ENCODE results near the gene HCN3. TPM values are rescaled to one million over a fixed set of nuclear protein-coding genes. Genes with fewer than 3 reads are reported as not detected.

Gene HCN3
- total RNA-seq, 2 experiments from 2014 or later, result 5.4 to 6.1 TPM

DNA sequence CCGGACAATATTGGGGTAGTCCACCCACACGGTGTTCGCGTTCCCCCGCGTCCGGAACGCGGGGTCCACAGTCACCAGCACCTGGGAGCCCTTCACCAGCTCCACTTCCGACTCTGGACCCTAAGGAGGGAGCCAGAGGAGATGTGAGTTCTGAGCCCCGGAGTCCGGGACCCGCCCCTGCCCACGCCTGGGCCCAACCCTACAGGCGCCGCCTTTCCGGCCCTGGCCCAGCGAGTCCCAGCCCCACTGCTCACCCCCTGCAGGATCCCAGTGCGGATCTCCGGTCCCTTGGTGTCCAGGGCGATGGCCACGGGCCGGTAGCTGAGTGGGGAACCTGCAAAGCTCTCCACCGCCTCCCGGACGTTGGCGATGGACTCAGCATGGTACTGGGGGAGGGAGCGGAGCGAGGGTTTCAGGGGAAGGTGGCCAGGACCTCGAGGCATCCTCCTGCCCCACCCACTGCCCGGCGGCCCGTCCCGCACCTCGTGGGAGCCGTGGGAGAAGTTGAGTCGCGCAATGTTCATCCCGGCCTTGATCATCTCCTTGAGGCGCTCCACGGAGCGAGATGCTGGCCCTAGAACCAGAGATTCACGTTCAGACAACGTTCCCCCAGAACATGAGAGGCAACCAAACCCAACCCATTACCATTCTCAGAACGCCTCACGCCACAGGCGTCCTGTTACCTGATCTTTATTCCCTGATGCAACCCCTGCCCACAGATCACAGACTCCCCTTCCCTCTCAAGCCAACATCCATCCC is 18.1 kb downstream of the HCN3 start:
- CTCF ChIA-PET, result interaction anchor here (0.8 kb wide), 1 partner anchor 28 kb away, joined by 3 read pairs; no protein-coding TSS in a partner anchor
- H3K27me3 Mint-ChIP-seq, result peaks cover 46% of the 10 kb centered on the region
- no peak overlapping the region for H3K27ac Mint-ChIP-seq
- H3K36me3 Mint-ChIP-seq, result no peaks in the 10 kb centered on the region
- ATAC-seq (no peak), DNase-seq (no peak)
- H3K4me3 Mint-ChIP-seq, result no peak overlapping the region
- H3K9me3 Mint-ChIP-seq (ENCODE audit: low read depth), result no peaks in the 10 kb centered on the region
- peaks cover 7% of the 10 kb centered on the region for H3K4me1 Mint-ChIP-seq

DNA sequence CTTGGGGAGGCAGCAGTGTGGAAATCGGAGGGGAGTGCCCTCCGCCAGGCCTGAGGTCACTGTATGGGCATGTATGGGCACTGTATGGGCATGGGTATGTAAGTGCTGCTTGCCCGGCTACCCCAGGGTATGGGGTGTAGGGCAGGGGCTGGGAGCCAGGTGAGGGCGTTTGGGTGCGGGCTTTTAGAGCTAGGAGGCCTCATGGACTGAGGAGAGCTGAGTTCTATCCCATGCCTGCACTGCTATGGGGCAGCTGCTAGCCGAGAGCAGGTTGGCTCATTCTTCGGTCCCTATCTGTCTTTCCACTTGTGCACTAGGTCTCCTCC is 18.6 kb downstream of the HCN3 start:
- Mint-ChIP-seq H3K27ac (no peak overlapping the region), H3K4me1 (peaks cover 7% of the 10 kb centered on the region), H3K27me3 (peaks cover 46% of the 10 kb centered on the region), H3K4me3 (no peak overlapping the region), H3K36me3 (no peaks in the 10 kb centered on the region), H3K9me3 (ENCODE audit: low read depth) (no peaks in the 10 kb centered on the region)
- DNase-seq (no peak), ATAC-seq (no peak)
- CTCF ChIA-PET, result interaction anchor here (0.8 kb wide), 1 partner anchor 27 kb away, joined by 3 read pairs; no protein-coding TSS in a partner anchor

DNA sequence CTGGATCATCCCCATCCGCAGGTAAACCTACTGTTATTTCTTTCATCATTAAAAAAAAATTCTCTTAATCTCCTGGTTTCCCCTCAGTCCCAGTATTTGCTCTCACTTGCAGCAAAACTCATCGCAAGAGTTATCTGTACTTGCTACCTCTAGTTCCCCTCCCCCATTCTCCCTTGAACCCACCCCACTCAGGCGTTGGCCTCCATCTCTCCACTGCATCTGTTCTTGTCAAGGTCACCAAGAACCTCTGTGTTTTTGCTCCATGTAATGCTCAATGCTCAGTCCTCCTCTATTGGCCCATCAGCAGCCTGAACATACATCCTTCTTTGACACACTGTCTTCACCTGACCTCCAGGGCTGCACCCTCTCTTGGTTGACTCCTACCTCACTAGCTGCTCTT is 19.4 kb downstream of the HCN3 start:
- CTCF ChIA-PET, result interaction anchor here (1.7 kb wide), 1 partner anchor 46 kb away, joined by 7 read pairs; no protein-coding TSS in a partner anchor

DNA sequence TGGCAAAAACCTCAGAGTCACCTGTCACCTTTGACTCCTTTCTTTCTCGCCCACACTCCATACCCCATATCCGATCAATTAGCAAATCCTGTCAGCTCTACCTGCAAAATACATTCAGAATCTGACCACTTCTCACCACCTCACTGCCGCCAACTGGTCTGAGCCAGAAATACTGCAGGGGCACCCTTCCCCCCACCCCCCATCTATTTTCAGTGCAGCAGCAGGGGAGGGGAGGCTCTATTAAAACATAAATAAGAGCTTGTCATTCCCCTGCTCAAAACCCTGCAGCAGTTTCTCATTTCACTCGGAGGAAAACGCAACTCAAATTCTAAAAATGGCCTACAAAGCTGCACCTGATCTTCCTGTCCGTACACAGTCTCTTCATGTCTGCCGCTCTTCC is 20.1 kb downstream of the HCN3 start:
- H3K9me3 Mint-ChIP-seq (ENCODE audit: low read depth), result no peaks in the 10 kb centered on the region
- DNase-seq (no peak), ATAC-seq (no peak)
- CTCF ChIA-PET, result interaction anchor here (1.4 to 1.7 kb wide), 2 partner anchors 26 to 46 kb away, joined by 3 to 7 read pairs; no protein-coding TSS in a partner anchor
- H3K4me1 Mint-ChIP-seq, result peaks cover 7% of the 10 kb centered on the region
- H3K4me3 Mint-ChIP-seq, result no peak overlapping the region
- no peaks in the 10 kb centered on the region for H3K36me3 Mint-ChIP-seq
- peaks cover 43% of the 10 kb centered on the region for H3K27me3 Mint-ChIP-seq
- H3K27ac Mint-ChIP-seq, result no peak overlapping the region

More for the DNA sequence above, 19.4 kb downstream of the HCN3 start:
- no peak for DNase-seq
- Mint-ChIP-seq H3K4me1 (peaks cover 7% of the 10 kb centered on the region), H3K9me3 (ENCODE audit: low read depth) (no peaks in the 10 kb centered on the region), H3K36me3 (no peaks in the 10 kb centered on the region), H3K27ac (no peak overlapping the region), H3K4me3 (no peak overlapping the region), H3K27me3 (peaks cover 43% of the 10 kb centered on the region)
- no peak for ATAC-seq

DNA sequence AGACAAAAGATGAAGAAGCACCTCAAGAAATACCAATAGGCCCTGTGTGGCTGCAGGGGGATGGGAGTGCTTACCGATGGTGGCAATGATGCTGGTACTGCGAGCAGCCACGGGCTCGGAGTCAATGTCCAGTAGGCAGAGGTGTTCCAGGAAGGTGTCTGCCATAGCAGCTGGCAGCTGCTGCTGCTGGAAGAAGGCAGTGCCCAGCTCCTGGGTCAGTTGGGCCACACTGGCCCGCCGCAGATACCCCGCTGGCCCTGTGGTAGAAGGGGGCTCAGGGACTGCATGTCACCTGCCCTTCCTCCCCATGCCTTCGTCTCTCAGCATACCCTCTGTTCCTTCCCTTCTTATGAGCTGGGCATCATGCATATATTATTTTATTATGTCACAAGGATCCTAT is 22.8 kb downstream of the HCN3 start:
- H3K36me3 Mint-ChIP-seq, result no peaks in the 10 kb centered on the region
- H3K4me1 Mint-ChIP-seq, result peaks cover 3% of the 10 kb centered on the region
- DNase-seq (no peak), ATAC-seq (no peak)
- no peak overlapping the region for H3K27ac Mint-ChIP-seq
- H3K9me3 Mint-ChIP-seq (ENCODE audit: low read depth), result no peaks in the 10 kb centered on the region
- H3K27me3 Mint-ChIP-seq, result peaks cover 23% of the 10 kb centered on the region
- H3K4me3 Mint-ChIP-seq, result no peak overlapping the region
- CTCF ChIA-PET, result no interaction called here

DNA sequence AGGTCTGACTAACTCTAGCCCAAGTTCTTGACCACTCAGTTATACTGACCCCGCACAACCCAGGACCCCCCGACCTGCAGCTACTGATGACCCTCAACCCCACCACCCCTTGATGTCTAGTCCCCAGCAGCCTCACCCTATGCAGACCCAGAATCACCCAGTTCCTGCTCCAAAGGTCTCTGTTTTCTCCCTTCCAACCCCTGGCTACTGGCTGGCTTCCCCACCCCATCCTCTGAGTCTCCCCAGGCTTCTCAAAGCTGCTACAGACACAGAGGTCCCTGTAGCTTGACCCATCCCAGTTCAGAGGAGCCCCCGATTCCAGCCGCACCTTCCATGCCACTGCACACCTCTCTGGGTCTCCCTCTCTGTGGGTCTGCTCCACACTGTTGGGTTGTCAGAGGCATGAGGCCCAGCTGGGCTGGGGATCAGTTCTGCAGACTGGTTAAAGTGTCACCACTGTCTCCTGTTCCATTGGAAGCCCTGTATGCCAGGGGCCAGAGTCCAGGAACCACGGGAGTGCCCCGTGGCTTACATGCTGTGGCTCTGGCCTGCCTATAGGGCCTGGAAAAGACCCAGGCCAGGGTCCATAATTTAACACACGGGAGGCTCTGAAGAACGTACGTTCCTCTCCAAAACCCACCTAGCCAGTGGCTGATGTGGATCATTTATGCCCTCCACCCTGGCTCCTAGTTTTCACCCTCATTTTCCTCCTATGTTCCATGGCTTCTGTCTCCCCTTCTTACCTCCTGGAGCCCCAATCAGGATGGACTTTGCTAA is 23.5 kb downstream of the HCN3 start:
- Mint-ChIP-seq H3K27ac (no peak overlapping the region), H3K4me3 (no peak overlapping the region), H3K4me1 (peaks cover under 1% of the 10 kb centered on the region), H3K27me3 (peaks cover 19% of the 10 kb centered on the region), H3K36me3 (no peaks in the 10 kb centered on the region), H3K9me3 (ENCODE audit: low read depth) (no peaks in the 10 kb centered on the region)
- DNase-seq (no peak), ATAC-seq (no peak)
- CTCF ChIA-PET, result no interaction called here

DNA sequence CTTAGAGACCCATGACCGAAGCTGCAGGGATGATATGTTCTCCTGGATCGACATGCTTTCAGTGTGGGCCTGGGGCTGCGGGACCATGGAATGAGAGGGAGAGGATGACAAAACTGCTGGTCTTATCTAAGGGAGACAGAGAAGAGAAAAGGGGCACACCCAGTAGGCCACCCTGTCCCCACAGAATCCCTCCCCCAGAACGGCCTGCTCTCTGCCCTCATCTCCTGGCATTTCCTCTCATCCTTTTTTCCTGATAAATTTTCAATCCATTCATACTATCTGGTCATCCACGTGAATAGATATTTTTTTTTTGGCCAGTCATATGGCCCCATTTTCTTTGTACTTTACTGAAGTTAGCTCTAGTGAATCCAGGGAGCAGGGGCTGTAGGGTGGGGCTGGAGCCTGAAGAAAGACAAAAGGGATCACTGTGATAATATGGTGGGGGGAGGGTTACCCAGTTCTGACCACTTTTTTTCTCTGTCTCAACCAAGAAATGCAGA is 24.1 kb downstream of the HCN3 start, which contains the start of gene PKLR:
Gene PKLR, minus strand, starts transcription at position 97 of the 500 bp plus-strand sequence. Its CDS starts 43 bp downstream, at position 54.
- H3K4me1 Mint-ChIP-seq, result no peaks in the 10 kb centered on the region
- ATAC-seq, result no peak
- H3K27me3 Mint-ChIP-seq, result peaks cover 13% of the 10 kb centered on the region
- DNase-seq, result no peak
- CTCF ChIA-PET, result no interaction called here
- H3K4me3 Mint-ChIP-seq, result no peak within 1 kb of the TSS
- no peaks in the 10 kb centered on the region for H3K9me3 Mint-ChIP-seq (ENCODE audit: low read depth)
- H3K27ac Mint-ChIP-seq, result no peak within 1 kb of the TSS
- no peaks in the 10 kb centered on the region for H3K36me3 Mint-ChIP-seq

DNA sequence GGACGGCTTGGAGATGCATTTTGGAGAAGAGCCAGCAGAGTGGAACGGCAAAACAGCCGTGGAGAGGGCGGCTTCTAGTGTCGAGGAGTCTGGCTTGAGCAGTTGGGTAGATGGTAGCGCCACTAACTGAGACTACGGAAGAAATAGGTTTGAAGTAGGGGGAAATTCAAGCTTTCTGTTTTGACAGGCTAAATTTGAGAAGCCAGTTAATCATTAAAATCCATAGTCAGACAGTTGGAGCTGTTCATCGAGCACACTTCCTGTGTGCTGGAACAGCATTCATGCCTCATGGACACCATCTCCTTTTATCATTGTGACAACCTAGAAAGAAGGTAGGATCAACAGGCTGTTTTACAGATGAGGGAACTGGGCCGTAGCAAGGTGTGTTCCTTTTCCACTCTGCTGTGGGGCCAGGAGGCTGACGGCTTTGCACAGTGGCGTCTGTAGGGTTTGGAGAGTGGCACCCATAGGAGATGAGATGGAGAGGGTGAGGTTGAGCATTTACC is 27.3 kb downstream of the HCN3 start:
- Mint-ChIP-seq H3K9me3 (ENCODE audit: low read depth) (no peaks in the 10 kb centered on the region), H3K4me1 (peaks cover 12% of the 10 kb centered on the region), H3K27me3 (no peaks in the 10 kb centered on the region), H3K36me3 (peaks cover 4% of the 10 kb centered on the region), H3K4me3 (no peak overlapping the region), H3K27ac (no peak overlapping the region)
- CTCF ChIA-PET, result interaction anchor here (4.2 to 4.4 kb wide), 2 partner anchors 16 to 54 kb away, joined by 56 to 67 read pairs; partner anchors contain the start of gene RUSC1
- ATAC-seq (no peak), DNase-seq (no peak)

DNA sequence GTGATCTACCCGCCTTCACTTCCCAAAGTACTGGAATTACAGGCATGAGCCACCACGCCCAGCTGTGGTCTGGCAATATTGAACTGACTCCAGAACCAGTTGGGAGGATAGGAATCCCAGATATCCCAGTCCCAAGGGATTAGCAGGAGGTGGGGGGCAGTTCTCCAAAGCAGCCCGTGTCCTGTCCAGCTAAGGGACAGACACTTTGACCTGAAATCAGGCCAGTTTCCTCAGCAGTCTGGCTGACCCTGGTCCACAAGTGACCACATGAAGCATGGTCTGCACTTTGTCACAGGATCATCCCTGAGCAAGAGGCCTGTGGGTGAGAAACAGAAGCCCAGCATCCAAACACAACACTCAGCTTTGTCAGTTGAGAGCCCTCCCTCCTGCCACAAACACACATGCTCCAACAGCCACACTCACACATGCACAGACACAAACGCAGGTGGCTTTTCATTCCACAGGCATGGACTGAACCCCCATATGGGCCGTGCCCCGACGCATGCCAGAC is 28.7 kb downstream of the HCN3 start:
- H3K27me3 Mint-ChIP-seq, result no peaks in the 10 kb centered on the region
- peaks cover 15% of the 10 kb centered on the region for H3K36me3 Mint-ChIP-seq
- H3K9me3 Mint-ChIP-seq (ENCODE audit: low read depth), result no peaks in the 10 kb centered on the region
- H3K4me1 Mint-ChIP-seq, result peaks cover 23% of the 10 kb centered on the region
- ATAC-seq (no peak), DNase-seq (no peak)
- no peak overlapping the region for H3K4me3 Mint-ChIP-seq
- no peak overlapping the region for H3K27ac Mint-ChIP-seq
- CTCF ChIA-PET, result interaction anchor here (3.7 to 4.4 kb wide), 3 partner anchors 14 to 55 kb away, joined by 20 to 67 read pairs (median 56); partner anchors contain the start of gene RUSC1

DNA sequence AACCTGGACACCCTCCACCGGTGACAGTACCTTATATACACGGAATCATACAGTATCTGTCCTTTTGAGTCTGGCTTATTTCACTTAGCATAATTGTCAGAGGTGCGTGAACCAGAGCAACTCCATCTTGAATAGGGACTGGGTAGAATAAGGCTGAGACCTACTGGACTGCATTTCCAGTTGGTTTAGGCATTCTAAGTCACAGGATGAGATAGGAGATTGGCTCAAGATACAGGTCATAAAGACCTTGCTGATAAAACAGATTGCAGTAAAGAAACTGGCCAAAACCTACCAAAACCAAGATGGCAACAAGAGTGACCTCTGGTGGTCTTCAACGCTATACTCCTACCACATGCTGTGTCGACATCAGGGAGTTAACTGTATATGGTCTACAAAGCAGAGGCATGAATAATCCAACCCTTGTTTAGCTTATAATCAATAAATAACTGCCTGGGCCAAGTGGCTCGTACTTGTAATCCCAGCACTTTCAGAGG is 30.0 kb downstream of the HCN3 start:
- DNase-seq, result peak; percentile 52
- ATAC-seq, result no peak
- H3K27ac Mint-ChIP-seq, result peak overlapping the region; percentile 96
- CTCF ChIA-PET, result interaction anchor here (0.6 to 4.4 kb wide), 11 partner anchors 13 to 100 kb away, joined by 3 to 67 read pairs (median 4); partner anchors contain the start of genes CLK2, ENTREP3, RUSC1 and SCAMP3
- no peak overlapping the region for H3K4me3 Mint-ChIP-seq
- no peaks in the 10 kb centered on the region for H3K27me3 Mint-ChIP-seq
- H3K9me3 Mint-ChIP-seq (ENCODE audit: low read depth), result no peaks in the 10 kb centered on the region
- peaks cover 34% of the 10 kb centered on the region for H3K4me1 Mint-ChIP-seq
- H3K36me3 Mint-ChIP-seq, result peaks cover 26% of the 10 kb centered on the region

DNA sequence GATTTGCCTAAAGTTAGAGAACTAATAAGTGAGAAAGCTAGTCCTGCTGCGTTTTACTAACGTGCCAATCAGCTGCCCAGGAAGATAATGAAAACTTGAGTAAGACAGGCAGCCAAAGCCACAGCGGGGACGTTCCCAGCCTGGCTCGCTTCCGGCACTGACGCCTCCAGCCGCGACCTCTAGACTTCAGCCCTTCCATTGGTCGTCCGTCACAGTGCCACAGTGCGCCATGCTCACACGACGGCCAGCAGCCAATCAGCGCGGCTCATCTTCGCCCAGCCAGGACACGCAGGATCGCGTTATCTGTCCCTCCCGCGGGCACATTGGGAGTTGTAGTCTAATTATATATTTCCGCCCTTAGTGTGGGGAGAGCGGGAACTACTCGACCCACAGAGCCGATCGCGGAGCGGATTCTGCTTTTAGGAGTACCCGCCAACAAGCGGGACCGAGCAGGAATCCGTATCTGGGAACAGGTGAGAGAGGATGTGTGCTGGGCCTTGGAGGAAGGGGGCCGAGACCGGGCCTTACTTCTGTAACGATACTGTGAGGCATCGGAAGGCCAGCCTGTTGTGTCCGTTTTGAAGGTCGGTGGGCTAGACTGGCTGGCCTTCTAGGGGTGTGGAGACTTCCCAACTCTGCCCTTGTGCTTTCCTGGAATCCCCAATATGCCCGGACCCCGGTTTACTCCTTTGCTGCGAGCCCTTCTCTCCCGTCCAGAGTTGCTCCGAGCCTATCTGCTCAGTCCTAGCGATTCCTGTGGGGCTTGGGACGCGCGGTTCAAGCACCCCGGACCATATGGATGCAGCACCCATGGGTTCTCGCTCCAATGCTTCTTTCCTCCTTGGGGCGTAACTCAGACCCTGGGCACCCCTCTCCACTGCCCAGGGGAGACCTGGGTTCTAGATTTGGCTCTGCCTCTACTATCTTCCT is 31.5 kb downstream of the HCN3 start, which contains the start of gene FDPS:
Gene FDPS, plus strand, starts transcription at position 374 of the 930 bp plus-strand sequence. CDS start 924 bp downstream, outside the sequence.
- CTCF ChIA-PET, result interaction anchor here (1.0 to 5.9 kb wide), 13 partner anchors 11 to 227 kb away, joined by 3 to 67 read pairs (median 7); partner anchors contain the start of genes CLK2, ENTREP3, RUSC1 and SCAMP3
- Mint-ChIP-seq H3K9me3 (ENCODE audit: low read depth) (no peaks in the 10 kb centered on the region), H3K36me3 (peaks cover 37% of the 10 kb centered on the region), H3K4me1 (peaks cover 42% of the 10 kb centered on the region), H3K27me3 (no peaks in the 10 kb centered on the region), H3K27ac (peak within 1 kb of the TSS; percentile 96), H3K4me3 (peak within 1 kb of the TSS; percentile 97)
- peak; percentile 99 for ATAC-seq
- peak; percentile 99 for DNase-seq
